ENCODE results near the gene AUTS2. TPM values are rescaled to one million over a fixed set of nuclear protein-coding genes. Genes with fewer than 3 reads are reported as not detected.

AUTS2 gene
- total and polyA plus RNA-seq, 4 experiments from 2014 or later: 3.4 to 35.2 (median 25.5) TPM

DNA sequence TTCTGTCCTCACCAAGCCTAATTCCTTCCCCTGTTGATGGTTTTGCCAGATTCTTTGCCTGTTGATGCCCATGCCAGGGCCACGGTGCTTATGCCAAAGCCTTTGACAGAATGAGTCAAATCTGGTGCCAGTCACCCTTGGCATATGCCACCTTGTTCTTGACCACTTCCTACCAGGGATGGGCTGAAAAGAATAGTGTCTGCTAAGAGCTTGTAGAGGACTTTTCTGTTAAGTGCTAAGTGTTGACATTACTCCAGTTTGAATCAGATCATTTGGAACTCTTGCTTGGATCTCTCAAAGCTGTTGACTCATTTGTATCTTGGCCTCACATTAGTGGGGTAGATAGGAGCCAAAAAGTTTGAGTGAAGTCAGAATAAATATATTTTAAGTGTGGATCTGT lies 661.2 kb downstream of the AUTS2 start:
- intact Hi-C loops (cut with micrococcal nuclease): no loop called here
- no peaks in the 10 kb centered on the region for H3K27me3 Mint-ChIP-seq
- POLR2A ChIA-PET (ENCODE audit: partially characterized antibody): no interaction called here

DNA sequence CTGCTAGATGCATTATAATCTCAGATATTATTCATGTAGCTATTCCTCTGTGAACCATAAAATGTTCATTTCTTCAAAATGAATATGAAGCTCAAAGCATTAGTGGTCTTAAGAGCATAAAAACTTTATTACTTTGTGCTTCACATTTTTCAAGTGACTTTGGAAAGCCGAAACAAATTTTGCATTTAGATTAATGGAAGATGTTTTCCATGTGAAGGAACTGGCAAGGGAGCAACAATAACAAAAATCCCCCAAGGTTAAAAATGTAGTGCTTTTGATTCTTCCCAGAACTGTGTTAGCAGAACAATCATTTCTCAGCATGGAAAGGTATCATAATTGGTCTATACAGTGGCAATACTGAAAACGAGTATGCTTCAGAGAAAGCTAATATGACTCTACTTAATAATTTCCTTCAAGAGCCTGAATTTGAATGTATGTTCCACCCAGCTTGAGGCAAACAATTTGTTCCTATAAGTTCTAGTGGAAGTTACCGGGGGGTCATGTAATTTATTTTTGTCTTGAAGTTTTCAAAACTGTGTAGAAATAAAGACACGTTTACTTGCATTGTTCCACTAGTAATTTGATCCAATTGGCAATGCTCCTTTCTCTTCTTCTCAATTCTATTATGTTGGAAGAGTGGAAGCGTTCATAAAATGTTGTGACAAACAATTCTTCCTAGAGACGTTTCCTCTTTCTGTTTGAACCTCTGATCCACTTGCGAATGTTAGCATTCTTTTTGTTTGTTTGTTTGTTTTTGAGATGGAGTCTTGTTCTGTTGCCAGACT lies 665.4 kb downstream of the AUTS2 start:
- Mint-ChIP-seq H3K36me3 (no peaks in the 10 kb centered on the region), H3K27me3 (no peaks in the 10 kb centered on the region), H3K27ac (no peak overlapping the region), H3K4me3 (no peak overlapping the region), H3K4me1 (no peaks in the 10 kb centered on the region), H3K9me3 (peaks cover 0 to 2% (median 0%) of the 10 kb centered on the region in 8 donors)
- Histone ChIP-seq H3K4me3 (ENCODE audit: low read length in 2 of 2) (no peak overlapping the region), H3K4me1 (ENCODE audit: insufficient read depth, low read length) (no peaks in the 10 kb centered on the region), H3K36me3 (ENCODE audit: insufficient read depth, low read length) (no peaks in the 10 kb centered on the region), H3K27me3 (ENCODE audit: insufficient read depth, low read length) (no peaks in the 10 kb centered on the region), H3K27ac (ENCODE audit: low read depth, low read length) (no peak overlapping the region), H3K9me3 (ENCODE audit: control insufficient read depth in 1 of 2, low read length in 2 of 2) (no peaks in the 10 kb centered on the region)
- CTCF ChIA-PET (ENCODE audit: partially characterized antibody): no interaction called here
- intact Hi-C loops (cut with micrococcal nuclease): no loop called here
- POLR2A ChIA-PET (ENCODE audit: partially characterized antibody): no interaction called here
- DNase-seq: no peak

More for the DNA sequence above, 661.2 kb downstream of the AUTS2 start:
- Mint-ChIP-seq H3K4me3 (no peak overlapping the region), H3K36me3 (no peaks in the 10 kb centered on the region), H3K9me3 (peaks cover 0 to 7% (median 0%) of the 10 kb centered on the region in 8 donors), H3K27ac (no peak overlapping the region), H3K4me1 (no peaks in the 10 kb centered on the region)
- H3K36me3 ChIP-seq (ENCODE audit: insufficient read depth, low read length): no peaks in the 10 kb centered on the region
- no peaks in the 10 kb centered on the region for H3K27me3 ChIP-seq (ENCODE audit: insufficient read depth, low read length)
- CTCF ChIA-PET (ENCODE audit: partially characterized antibody): no interaction called here
- H3K9me3 ChIP-seq (ENCODE audit: control insufficient read depth in 1 of 2, low read length in 2 of 2): no peaks in the 10 kb centered on the region
- DNase-seq: no peak
- no peak overlapping the region for H3K27ac ChIP-seq (ENCODE audit: low read depth, low read length)
- no peaks in the 10 kb centered on the region for H3K4me1 ChIP-seq (ENCODE audit: insufficient read depth, low read length)
- H3K4me3 ChIP-seq (ENCODE audit: low read length in 2 of 2): no peak overlapping the region

DNA sequence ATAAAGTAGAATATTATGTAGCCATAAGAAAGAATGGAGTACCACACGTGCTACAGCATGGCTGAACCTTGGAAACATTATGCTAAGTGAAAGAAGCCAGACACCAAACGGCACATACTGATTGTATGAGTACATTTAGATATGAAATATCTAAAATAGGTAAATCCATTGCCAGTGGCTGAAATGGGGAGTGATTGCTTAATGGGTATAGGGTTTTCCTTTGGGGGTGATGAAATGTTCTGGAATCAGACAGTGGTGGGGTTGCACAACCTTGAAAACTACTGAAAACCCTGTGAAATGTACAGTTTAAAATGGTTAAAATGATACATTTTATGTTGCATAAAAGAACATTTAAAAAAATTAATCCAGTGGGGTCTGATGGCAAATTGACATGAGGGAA lies 667.9 kb downstream of the AUTS2 start:
- H3K4me3 ChIP-seq (ENCODE audit: low read length in 2 of 2): no peak overlapping the region
- H3K9me3 Mint-ChIP-seq: peaks cover 0 to 1% (median 0%) of the 10 kb centered on the region in 8 donors
- no peak overlapping the region for H3K27ac Mint-ChIP-seq
- CTCF ChIA-PET (ENCODE audit: partially characterized antibody): no interaction called here
- no peaks in the 10 kb centered on the region for H3K27me3 Mint-ChIP-seq
- H3K4me3 Mint-ChIP-seq: no peak overlapping the region
- H3K9me3 ChIP-seq (ENCODE audit: control insufficient read depth in 1 of 2, low read length in 2 of 2): no peaks in the 10 kb centered on the region
- no peaks in the 10 kb centered on the region for H3K4me1 Mint-ChIP-seq
- intact Hi-C loops (cut with micrococcal nuclease): no loop called here
- no peaks in the 10 kb centered on the region for H3K36me3 Mint-ChIP-seq
- POLR2A ChIA-PET (ENCODE audit: partially characterized antibody): no interaction called here
- H3K36me3 ChIP-seq (ENCODE audit: insufficient read depth, low read length): no peaks in the 10 kb centered on the region
- H3K27me3 ChIP-seq (ENCODE audit: insufficient read depth, low read length): no peaks in the 10 kb centered on the region
- no peaks in the 10 kb centered on the region for H3K4me1 ChIP-seq (ENCODE audit: insufficient read depth, low read length)
- DNase-seq: no peak
- no peak overlapping the region for H3K27ac ChIP-seq (ENCODE audit: low read depth, low read length)

DNA sequence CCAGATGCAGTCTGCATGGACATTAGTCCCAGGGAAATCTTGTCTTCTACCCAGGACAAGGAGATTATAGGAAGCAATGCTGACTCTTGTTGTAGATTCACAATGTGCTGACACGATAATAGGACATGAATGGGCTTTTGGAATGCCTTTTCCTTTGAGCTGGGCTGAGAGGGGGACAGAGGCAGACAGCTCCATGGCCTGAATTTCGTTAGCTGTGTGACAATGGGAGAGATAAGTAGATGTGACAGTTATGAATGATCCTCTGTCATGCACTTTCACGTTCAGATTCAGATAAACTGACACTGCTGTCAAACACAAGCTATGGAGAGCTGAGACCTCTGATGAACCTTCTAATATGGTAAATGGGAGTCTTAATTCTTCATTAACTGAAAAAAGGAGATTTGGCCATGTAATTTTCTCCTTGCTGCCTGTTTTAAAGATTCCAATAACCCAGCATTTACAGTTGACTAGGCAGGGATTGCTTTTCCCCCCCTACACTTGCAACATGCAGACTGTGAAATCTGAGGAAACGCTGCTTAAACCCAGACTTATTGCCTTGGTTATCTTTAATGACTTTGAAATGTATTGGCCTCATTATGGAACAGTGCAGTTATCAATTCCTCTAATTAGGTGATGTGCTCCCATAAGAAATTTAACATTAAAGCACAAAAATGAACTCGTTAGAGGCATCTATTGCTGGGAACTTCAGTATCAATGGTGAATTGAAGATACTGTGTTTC lies 669.3 kb downstream of the AUTS2 start:
- no peak overlapping the region for H3K27ac ChIP-seq (ENCODE audit: low read depth, low read length)
- Mint-ChIP-seq H3K4me3 (no peak overlapping the region), H3K27ac (no peak overlapping the region), H3K36me3 (no peaks in the 10 kb centered on the region), H3K9me3 (no peaks in the 10 kb centered on the region), H3K4me1 (no peaks in the 10 kb centered on the region), H3K27me3 (no peaks in the 10 kb centered on the region)
- no peaks in the 10 kb centered on the region for H3K9me3 ChIP-seq (ENCODE audit: control insufficient read depth in 1 of 2, low read length in 2 of 2)
- no peak overlapping the region for H3K4me3 ChIP-seq (ENCODE audit: low read length in 2 of 2)
- ChIA-PET CTCF (ENCODE audit: partially characterized antibody) (no interaction called here), POLR2A (ENCODE audit: partially characterized antibody) (no interaction called here)
- H3K36me3 ChIP-seq (ENCODE audit: insufficient read depth, low read length): no peaks in the 10 kb centered on the region
- DNase-seq: no peak
- no peaks in the 10 kb centered on the region for H3K4me1 ChIP-seq (ENCODE audit: insufficient read depth, low read length)
- intact Hi-C loops (cut with micrococcal nuclease): no loop called here
- no peaks in the 10 kb centered on the region for H3K27me3 ChIP-seq (ENCODE audit: insufficient read depth, low read length)

DNA sequence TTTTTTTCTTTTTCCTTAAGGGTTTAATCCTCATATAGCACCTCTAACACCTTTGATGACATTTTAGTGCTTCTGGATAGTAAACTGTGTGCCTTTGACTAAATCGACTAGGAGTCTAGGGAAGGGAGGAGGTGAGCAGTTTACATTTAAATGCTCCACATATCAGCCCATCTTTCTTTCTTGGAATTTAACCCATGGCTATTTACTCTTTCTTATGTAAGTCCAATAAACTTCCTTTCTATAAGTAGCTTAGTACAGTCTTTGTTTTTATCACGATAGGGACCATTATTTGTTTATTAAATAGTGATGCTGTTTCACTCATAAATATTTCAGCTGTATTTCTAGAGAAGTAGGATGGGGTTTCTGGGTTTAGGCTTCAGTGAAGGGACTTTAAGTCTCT lies 669.9 kb downstream of the AUTS2 start:
- Histone ChIP-seq H3K4me3 (ENCODE audit: low read length in 2 of 2) (no peak overlapping the region), H3K9me3 (ENCODE audit: control insufficient read depth in 1 of 2, low read length in 2 of 2) (no peaks in the 10 kb centered on the region), H3K36me3 (ENCODE audit: insufficient read depth, low read length) (no peaks in the 10 kb centered on the region), H3K4me1 (ENCODE audit: insufficient read depth, low read length) (no peaks in the 10 kb centered on the region), H3K27me3 (ENCODE audit: insufficient read depth, low read length) (no peaks in the 10 kb centered on the region), H3K27ac (ENCODE audit: low read depth, low read length) (no peak overlapping the region)
- no peak for DNase-seq
- Mint-ChIP-seq H3K36me3 (no peaks in the 10 kb centered on the region), H3K4me3 (no peak overlapping the region), H3K4me1 (no peaks in the 10 kb centered on the region), H3K9me3 (no peaks in the 10 kb centered on the region), H3K27me3 (no peaks in the 10 kb centered on the region), H3K27ac (no peak overlapping the region)
- intact Hi-C loops (cut with micrococcal nuclease): no loop called here
- ChIA-PET CTCF (ENCODE audit: partially characterized antibody) (no interaction called here), POLR2A (ENCODE audit: partially characterized antibody) (no interaction called here)

DNA sequence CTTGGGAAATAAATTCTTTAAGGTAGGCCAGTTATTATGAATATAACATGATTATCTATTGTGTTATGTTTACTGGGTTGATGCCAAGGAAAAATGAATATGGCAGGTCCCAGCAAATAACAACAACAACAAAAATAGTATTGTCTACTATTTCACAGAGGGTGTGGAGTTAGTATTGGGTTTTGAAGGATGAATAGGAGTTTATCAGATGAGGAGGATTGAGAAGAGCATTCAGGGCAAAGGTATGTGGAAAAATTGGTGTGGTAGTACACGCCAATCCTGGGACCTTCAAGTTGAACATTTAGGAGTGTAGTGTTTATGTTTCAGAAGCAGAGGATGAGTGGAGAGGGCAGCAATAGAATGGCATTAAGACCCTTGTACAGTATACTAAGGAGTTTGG lies 671.9 kb downstream of the AUTS2 start:
- ChIA-PET CTCF (ENCODE audit: partially characterized antibody) (no interaction called here), POLR2A (ENCODE audit: partially characterized antibody) (no interaction called here)
- Mint-ChIP-seq H3K4me3 (no peak overlapping the region), H3K4me1 (no peaks in the 10 kb centered on the region), H3K27ac (no peak overlapping the region), H3K27me3 (no peaks in the 10 kb centered on the region), H3K36me3 (no peaks in the 10 kb centered on the region), H3K9me3 (no peaks in the 10 kb centered on the region)
- no peaks in the 10 kb centered on the region for H3K4me1 ChIP-seq (ENCODE audit: insufficient read depth, low read length)
- no peaks in the 10 kb centered on the region for H3K9me3 ChIP-seq (ENCODE audit: control insufficient read depth in 1 of 2, low read length in 2 of 2)
- H3K27ac ChIP-seq (ENCODE audit: low read depth, low read length): no peak overlapping the region
- H3K36me3 ChIP-seq (ENCODE audit: insufficient read depth, low read length): no peaks in the 10 kb centered on the region
- no peak overlapping the region for H3K4me3 ChIP-seq (ENCODE audit: low read length in 2 of 2)
- intact Hi-C loops (cut with micrococcal nuclease): no loop called here
- no peak for DNase-seq
- H3K27me3 ChIP-seq (ENCODE audit: insufficient read depth, low read length): no peaks in the 10 kb centered on the region

DNA sequence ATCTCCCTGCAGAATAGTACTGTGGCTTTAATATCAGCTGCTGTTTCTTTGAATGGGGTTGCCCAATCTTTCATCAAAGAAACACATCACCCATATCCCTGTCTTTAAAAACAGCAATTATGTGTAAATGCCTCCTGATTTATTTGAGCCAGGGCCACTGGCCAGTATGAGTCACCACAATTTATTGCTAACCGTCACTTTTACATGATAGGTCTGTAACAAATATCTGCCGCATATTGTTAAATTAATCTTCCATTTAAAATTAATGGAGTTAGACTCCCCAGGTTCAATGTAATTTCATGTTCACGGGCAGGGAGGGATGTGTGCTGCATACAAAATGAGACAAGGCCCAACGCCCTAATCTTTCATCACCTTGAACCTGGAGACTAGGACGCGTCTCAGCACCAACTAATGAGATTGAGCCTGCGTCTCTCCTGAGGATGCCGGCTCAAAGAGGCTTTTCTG lies 673.4 kb downstream of the AUTS2 start:
- Histone ChIP-seq H3K4me3 (ENCODE audit: low read length in 2 of 2) (no peak overlapping the region), H3K27ac (ENCODE audit: low read depth, low read length) (no peak overlapping the region), H3K4me1 (ENCODE audit: insufficient read depth, low read length) (no peaks in the 10 kb centered on the region), H3K9me3 (ENCODE audit: control insufficient read depth in 1 of 2, low read length in 2 of 2) (no peaks in the 10 kb centered on the region), H3K27me3 (ENCODE audit: insufficient read depth, low read length) (no peaks in the 10 kb centered on the region), H3K36me3 (ENCODE audit: insufficient read depth, low read length) (no peaks in the 10 kb centered on the region)
- Mint-ChIP-seq H3K36me3 (no peaks in the 10 kb centered on the region), H3K27ac (no peak overlapping the region), H3K4me1 (peaks cover 0 to 2% (median 0%) of the 10 kb centered on the region in 4 donors), H3K4me3 (no peak overlapping the region), H3K9me3 (no peaks in the 10 kb centered on the region), H3K27me3 (no peaks in the 10 kb centered on the region)
- ChIA-PET CTCF (ENCODE audit: partially characterized antibody) (no interaction called here), POLR2A (ENCODE audit: partially characterized antibody) (no interaction called here)
- no peak for DNase-seq
- intact Hi-C loops (cut with micrococcal nuclease): no loop called here

All from CD4-positive, alpha-beta memory T cell (primary cell).